Caco-2 (cell line): ENCODE results near the gene DCXR. TPM values are rescaled to one million over a fixed set of nuclear protein-coding genes. Genes with fewer than 3 reads are reported as not detected.
A peak's percentile ranks its signal among the peaks of the same experiment; 100 is the strongest.

Source experiments
- Bru-seq: library from RNA; stranded (reverse); fragments of 400-500 nt; gene quantifications from one replicate; lab custom pipeline; 2021; lab: Mats Ljungman, UMichigan
- BruChase-seq, 2 experiments: library from RNA; stranded (reverse); fragments of 400-500 nt; gene quantifications; one replicate each; lab custom pipeline; 2021; lab: Mats Ljungman, UMichigan
- BruUV-seq: library from RNA; stranded (reverse); fragments of 400-500 nt; replicated peaks from 2 replicates; lab custom pipeline; 2021; lab: Mats Ljungman, UMichigan
- CTCF ChIA-PET: fragments of 300-600 bp; sonication (Branson Sonifier 250); formaldehyde crosslinking; loops from one replicate; lab custom pipeline; 2022; ENCODE audit warnings: antibody characterized with exemption; lab: Charles Lee
- POLR2A ChIA-PET: fragments of 300-600 bp; sonication (Branson Sonifier 250); formaldehyde crosslinking; loops from one replicate; lab custom pipeline; 2022; ENCODE audit warnings: antibody characterized with exemption; lab: Charles Lee
- DNase-seq, 2 experiments: peaks; one replicate each; pipeline versions ENCODE4 v3.0.0 to v3.0.0-alpha.2; 2020 to 2022
- H3K27me3 ChIP-seq: replicated peaks from 2 replicates; pipeline ENCODE4 v1.6.0; 2011; ENCODE audit warnings: low read length; ENCODE audit not compliant: control insufficient read depth, insufficient read depth
- H3K36me3 ChIP-seq: 2 replicates; pipeline ENCODE4 v1.5.1; 2011; ENCODE audit warnings: low read length; ENCODE audit not compliant: control insufficient read depth, insufficient read depth
- H3K4me1 ChIP-seq: fragments of 250-450 bp; sonication (Bioruptor Pico); 2 replicates; pipeline ENCODE4 v1.5.1; 2020; ENCODE audit warnings: mild to moderate bottlenecking
- H3K4me3 ChIP-seq: 2 replicates; pipeline ENCODE4 v1.5.1; 2011; ENCODE audit warnings: low read depth, mild to moderate bottlenecking, control low read depth, low read length
- H3K9me3 ChIP-seq: fragments of 250-450 bp; sonication (Bioruptor Pico); 2 replicates; pipeline ENCODE4 v1.5.1; 2020; ENCODE audit warnings: mild to moderate bottlenecking, moderate library complexity
- H3K27ac Mint-ChIP-seq: one replicate; pipeline ENCODE4 v1.8.0; 2022; ENCODE audit warnings: mixed read lengths; ENCODE audit not compliant: unreplicated experiment
- H3K27me3 Mint-ChIP-seq: one replicate; pipeline ENCODE4 v1.8.0; 2022; ENCODE audit warnings: mixed read lengths; ENCODE audit not compliant: insufficient read depth, unreplicated experiment
- H3K36me3 Mint-ChIP-seq: one replicate; pipeline ENCODE4 v1.8.0; 2022; ENCODE audit warnings: mild to moderate bottlenecking, mixed read lengths; ENCODE audit not compliant: insufficient read depth, unreplicated experiment
- H3K4me1 Mint-ChIP-seq: one replicate; pipeline ENCODE4 v1.8.0; 2022; ENCODE audit warnings: low read depth, mixed read lengths; ENCODE audit not compliant: unreplicated experiment
- H3K4me3 Mint-ChIP-seq: one replicate; pipeline ENCODE4 v1.8.0; 2022; ENCODE audit warnings: mild to moderate bottlenecking, moderate library complexity, mixed read lengths; ENCODE audit not compliant: unreplicated experiment
- H3K9me3 Mint-ChIP-seq: one replicate; pipeline ENCODE4 v1.8.0; 2022; ENCODE audit warnings: mixed read lengths; ENCODE audit not compliant: unreplicated experiment
- intact Hi-C: fragments of 100-400 bp; cut with micrococcal nuclease; formaldehyde crosslinking; loops from one replicate; pipeline ENCODE4 v1.10.0; 2022; ENCODE audit not compliant: unreplicated experiment
- long read RNA-seq: library from polyadenylated mRNA; stranded (forward); transcript quantifications from one replicate; pipeline ENCODE4 v2.0.0, GENCODE V29; 2022
- total RNA-seq: library from RNA; stranded (reverse); gene quantifications from 2 replicates; pipeline ENCODE4 v1.2.3, GENCODE V29; 2022
- TF ChIP-seq, protein P1 (sequence below), 2 experiments: fragments of 200-600 bp in 1 of 2; IDR thresholded peaks; 1 replicate in 1 of 2; 2 replicates in 1 of 2; pipeline versions ENCODE4 v1.5.1 to v1.8.0; 2011 to 2022; ENCODE audit warnings: antibody characterized with exemption in 1 of 2, control low read depth in 1 of 2, inconsistent platforms in 1 of 2, low read depth in 1 of 2, low read length in 1 of 2, mild to moderate bottlenecking in 1 of 2, moderate library complexity in 1 of 2; ENCODE audit not compliant: insufficient read depth in 1 of 2, severe bottlenecking in 1 of 2, unreplicated experiment in 1 of 2

DCXR gene
- 197 and 208 TPM in 2 replicates for total RNA-seq
- percentile 69 among the genes with signal in this experiment for Bru-seq, nascent RNA
- BruChase-seq, experiment 1, labeled RNA remaining after a 2-hour chase = percentile 73 among the genes with signal in this experiment
- BruChase-seq, experiment 2, labeled RNA remaining after a 6-hour chase = percentile 87 among the genes with signal in this experiment
- long read RNA-seq, transcript DCXR-218 (8 exons, 676 nt) = minor isoform, 5 of 685 reads
- long read RNA-seq, transcript DCXR-213 (7 exons, 915 nt) = minor isoform, 14 of 685 reads
- long read RNA-seq, transcript DCXR-201 (8 exons, 887 nt) = major isoform, 83 of 685 reads
- long read RNA-seq, transcript DCXR-212 (5 exons, 715 nt) = minor isoform, 6 of 685 reads
- long read RNA-seq, partial matches to known transcripts = 533 of 685 reads
- long read RNA-seq, other reads (novel, unspliced or antisense) = 36 of 685 reads

DNA sequence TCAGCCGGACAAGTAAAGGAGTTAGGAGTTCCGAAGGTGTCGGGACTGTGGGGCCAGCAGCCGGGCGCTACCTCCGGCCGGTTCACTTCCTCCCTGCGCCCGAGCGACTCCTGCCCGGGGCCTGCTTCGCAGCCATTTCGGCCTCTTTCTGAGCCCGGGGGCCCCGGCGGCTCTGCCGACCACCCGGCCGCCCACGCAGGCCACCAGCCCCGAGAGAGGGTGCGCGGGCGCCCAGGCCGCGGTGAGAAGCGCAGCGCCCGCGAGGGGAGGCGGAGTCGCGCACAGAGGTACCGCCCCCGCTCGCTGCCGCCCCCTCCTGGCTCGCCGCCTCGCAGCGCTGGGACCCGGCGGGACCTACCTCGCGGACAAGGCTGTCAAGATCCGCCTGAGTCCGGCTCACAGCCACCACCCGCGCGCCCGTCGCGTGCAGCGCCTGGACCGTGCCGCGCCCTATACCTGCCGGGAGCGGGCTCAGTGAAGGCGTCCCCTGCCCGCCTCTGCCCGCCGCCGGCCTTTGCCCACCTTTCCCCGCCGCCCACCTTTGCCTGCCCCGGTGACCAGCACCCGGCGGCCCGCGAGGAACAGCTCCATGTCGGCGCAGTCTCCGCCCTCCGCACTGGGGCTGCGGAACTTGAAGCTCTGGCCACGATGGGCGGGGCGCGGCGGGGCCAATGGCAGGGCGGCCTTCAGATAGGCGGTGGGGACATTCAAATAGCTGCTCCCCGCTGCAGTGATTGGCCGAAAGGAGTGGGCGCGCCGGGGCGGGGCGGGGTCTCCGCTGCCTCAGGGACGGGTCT lies at the start of gene DCXR:
TSS of gene DCXR (minus strand) at position 606 of the 797 bp plus-strand sequence. CDS start at position 591, 15 bp downstream.
- TF ChIP-seq, protein P1, sequence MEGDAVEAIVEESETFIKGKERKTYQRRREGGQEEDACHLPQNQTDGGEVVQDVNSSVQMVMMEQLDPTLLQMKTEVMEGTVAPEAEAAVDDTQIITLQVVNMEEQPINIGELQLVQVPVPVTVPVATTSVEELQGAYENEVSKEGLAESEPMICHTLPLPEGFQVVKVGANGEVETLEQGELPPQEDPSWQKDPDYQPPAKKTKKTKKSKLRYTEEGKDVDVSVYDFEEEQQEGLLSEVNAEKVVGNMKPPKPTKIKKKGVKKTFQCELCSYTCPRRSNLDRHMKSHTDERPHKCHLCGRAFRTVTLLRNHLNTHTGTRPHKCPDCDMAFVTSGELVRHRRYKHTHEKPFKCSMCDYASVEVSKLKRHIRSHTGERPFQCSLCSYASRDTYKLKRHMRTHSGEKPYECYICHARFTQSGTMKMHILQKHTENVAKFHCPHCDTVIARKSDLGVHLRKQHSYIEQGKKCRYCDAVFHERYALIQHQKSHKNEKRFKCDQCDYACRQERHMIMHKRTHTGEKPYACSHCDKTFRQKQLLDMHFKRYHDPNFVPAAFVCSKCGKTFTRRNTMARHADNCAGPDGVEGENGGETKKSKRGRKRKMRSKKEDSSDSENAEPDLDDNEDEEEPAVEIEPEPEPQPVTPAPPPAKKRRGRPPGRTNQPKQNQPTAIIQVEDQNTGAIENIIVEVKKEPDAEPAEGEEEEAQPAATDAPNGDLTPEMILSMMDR (IDR thresholded peaks at IDR 0.05; ENCODE audit: insufficient read depth in 1 of 2, low read depth in 1 of 2, low read length in 1 of 2, severe bottlenecking in 1 of 2, unreplicated experiment in 1 of 2) = peak; percentile 80 to 87
- Histone ChIP-seq H3K9me3 (no peaks in the 10 kb centered on the region), H3K36me3 (no peaks in the 10 kb centered on the region; the same call in 1 of the 2 replicates), H3K27me3 (no peaks in the 10 kb centered on the region), H3K4me1 (peaks cover 21% of the 10 kb centered on the region), H3K4me3 (peak within 1 kb of the TSS; percentile 79)
- peak; percentile 98 to 99 for DNase-seq
- H3K36me3 Mint-ChIP-seq = peaks cover 19% of the 10 kb centered on the region
- peaks cover 9% of the 10 kb centered on the region for H3K9me3 Mint-ChIP-seq
- ChIA-PET CTCF (interaction anchor here (0.6 to 2.4 kb wide), 22 partner anchors 15 to 230 kb away, joined by 3 to 42 read pairs (median 4); partner anchors contain the start of genes ALYREF, CENPX, FASN and GPS1), POLR2A (interaction anchor here (0.5 to 1.6 kb wide), 22 partner anchors 13 to 523 kb away, joined by 3 to 51 read pairs (median 4); partner anchors contain the start of genes CENPX, FASN, LRRC45 and NOTUM)
- no peaks in the 10 kb centered on the region for H3K27me3 Mint-ChIP-seq
- H3K27ac Mint-ChIP-seq = peak within 1 kb of the TSS; percentile 91
- intact Hi-C loops = loop anchor here (1.0 to 2.0 kb wide), 2 partner anchors 14 to 62 kb away; partner anchors contain the start of genes FASN, GPS1 and RFNG
- peak within 1 kb of the TSS; percentile 86 for H3K4me3 Mint-ChIP-seq
- BruUV-seq = no TSS peak
- H3K4me1 Mint-ChIP-seq = peaks cover 5% of the 10 kb centered on the region

DNA sequence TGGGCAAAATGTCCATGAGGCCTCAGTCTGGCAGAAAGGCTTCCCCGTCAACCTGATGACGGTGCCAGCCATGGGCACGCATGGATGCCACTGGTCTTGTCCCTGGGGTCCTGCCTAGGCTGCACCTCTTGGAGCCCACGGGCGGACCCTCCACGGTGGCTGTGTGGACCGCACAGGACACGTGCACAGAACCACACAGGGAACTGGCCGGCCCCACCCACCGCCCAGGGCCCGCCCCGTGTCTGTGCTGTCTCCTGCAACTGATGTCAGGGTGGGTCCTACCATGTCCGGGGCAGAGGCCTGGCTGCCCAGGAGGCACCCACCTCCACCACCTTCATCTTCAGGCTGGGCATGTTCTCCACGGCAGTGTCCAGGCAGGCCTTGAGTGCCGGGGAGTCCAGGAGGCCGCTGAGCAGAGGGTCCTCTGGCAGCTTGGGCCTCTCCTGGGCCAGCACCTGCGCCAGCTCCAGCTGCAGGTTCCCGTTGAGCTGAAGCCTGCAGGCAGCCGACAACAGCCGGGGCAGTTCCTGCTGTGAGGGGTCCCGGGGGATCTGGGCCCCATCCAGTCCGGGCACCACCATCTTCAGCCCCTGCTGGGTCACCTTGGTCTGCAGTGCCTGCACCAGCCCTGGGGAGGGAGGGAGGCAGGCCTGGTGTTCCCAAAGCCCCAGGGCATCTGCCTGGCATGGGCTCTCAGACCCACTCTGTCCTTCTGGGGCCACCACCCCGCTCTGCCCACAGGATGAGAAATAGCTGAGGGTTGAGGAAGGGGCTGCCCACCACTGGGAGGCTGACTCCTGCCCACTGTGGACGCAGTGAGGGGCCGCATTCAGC lies 48.7 kb upstream of the DCXR start:
- Histone ChIP-seq H3K4me3 (no peak overlapping the region), H3K4me1 (no peaks in the 10 kb centered on the region), H3K9me3 (no peaks in the 10 kb centered on the region), H3K36me3 (peaks cover 10% of the 10 kb centered on the region), H3K27me3 (no peaks in the 10 kb centered on the region)
- H3K4me1 Mint-ChIP-seq = no peaks in the 10 kb centered on the region
- H3K36me3 Mint-ChIP-seq = peaks cover 74% of the 10 kb centered on the region
- DNase-seq = no peak
- no TSS peak for BruUV-seq
- TF ChIP-seq, protein P1 (IDR thresholded peaks at IDR 0.05; ENCODE audit: insufficient read depth in 1 of 2, low read depth in 1 of 2, low read length in 1 of 2, severe bottlenecking in 1 of 2, unreplicated experiment in 1 of 2) = no peak
- no peaks in the 10 kb centered on the region for H3K27me3 Mint-ChIP-seq
- no peak overlapping the region for H3K27ac Mint-ChIP-seq
- intact Hi-C loops = no loop called here
- ChIA-PET POLR2A (no interaction called here), CTCF (interaction anchor here (0.6 kb wide), 1 partner anchor 158 kb away, joined by 3 read pairs; no protein-coding TSS in a partner anchor)
- no peak overlapping the region for H3K4me3 Mint-ChIP-seq
- H3K9me3 Mint-ChIP-seq = no peaks in the 10 kb centered on the region
